Parathyroid adenoma (tissue), 2 donors: ENCODE measurements around the gene SMOC1.

ENCODE experiments used
- H2AFZ ChIP-seq: fragments of 300-600 bp; sonication (generic); one replicate; pipeline ENCODE4 v1.7.0; 2017; ENCODE audit warnings: antibody characterized with exemption, mild to moderate bottlenecking
- H3K27ac ChIP-seq: fragments of 300-600 bp; sonication (generic); one replicate; pipeline ENCODE4 v1.7.0; 2017
- H3K27me3 ChIP-seq: fragments of 300-600 bp; sonication (generic); one replicate; pipeline ENCODE4 v1.7.0; 2017; ENCODE audit warnings: low read length; ENCODE audit not compliant: control insufficient read depth, insufficient read depth
- H3K36me3 ChIP-seq: fragments of 300-600 bp; sonication (generic); one replicate; pipeline ENCODE4 v1.7.0; 2017; ENCODE audit warnings: low read length; ENCODE audit not compliant: control insufficient read depth, insufficient read depth
- H3K4me1 ChIP-seq: fragments of 300-600 bp; sonication (generic); one replicate; pipeline ENCODE4 v1.7.0; 2017; ENCODE audit warnings: control low read depth
- H3K4me2 ChIP-seq: fragments of 300-600 bp; sonication (generic); one replicate; pipeline ENCODE4 v1.7.0; 2017; ENCODE audit warnings: low read length
- H3K4me3 ChIP-seq: fragments of 300-600 bp; sonication (generic); one replicate; pipeline ENCODE4 v1.7.0; 2017; ENCODE audit warnings: low read depth, low read length
- H3K79me2 ChIP-seq: fragments of 300-600 bp; sonication (generic); one replicate; pipeline ENCODE4 v1.7.0; 2017; ENCODE audit warnings: control low read depth
- H3K9ac ChIP-seq: fragments of 300-600 bp; sonication (generic); one replicate; pipeline ENCODE4 v1.7.0; 2017; ENCODE audit warnings: mild to moderate bottlenecking
- H3K9me3 ChIP-seq: fragments of 300-600 bp; sonication (generic); one replicate; pipeline ENCODE4 v1.7.0; 2017; ENCODE audit warnings: low read length; ENCODE audit not compliant: control insufficient read depth
- TF ChIP-seq, protein P1 (sequence below): fragments of 300-600 bp; sonication (generic); IDR thresholded peaks from one replicate; pipeline ENCODE4 v1.7.0; 2017; ENCODE audit warnings: antibody characterized with exemption, mild to moderate bottlenecking
- donor health status: primary hyperparathyroidism.

SMOC1 gene

GRCh38 chr14:70049605-70050004, 170.4 kb downstream of the SMOC1 start:
- no peak overlapping the region for H3K4me2 ChIP-seq
- H3K27ac ChIP-seq: no peak overlapping the region
- no peaks in the 10 kb centered on the region for H3K4me1 ChIP-seq
- H3K9ac ChIP-seq: no peak overlapping the region
- TF ChIP-seq, protein P1, sequence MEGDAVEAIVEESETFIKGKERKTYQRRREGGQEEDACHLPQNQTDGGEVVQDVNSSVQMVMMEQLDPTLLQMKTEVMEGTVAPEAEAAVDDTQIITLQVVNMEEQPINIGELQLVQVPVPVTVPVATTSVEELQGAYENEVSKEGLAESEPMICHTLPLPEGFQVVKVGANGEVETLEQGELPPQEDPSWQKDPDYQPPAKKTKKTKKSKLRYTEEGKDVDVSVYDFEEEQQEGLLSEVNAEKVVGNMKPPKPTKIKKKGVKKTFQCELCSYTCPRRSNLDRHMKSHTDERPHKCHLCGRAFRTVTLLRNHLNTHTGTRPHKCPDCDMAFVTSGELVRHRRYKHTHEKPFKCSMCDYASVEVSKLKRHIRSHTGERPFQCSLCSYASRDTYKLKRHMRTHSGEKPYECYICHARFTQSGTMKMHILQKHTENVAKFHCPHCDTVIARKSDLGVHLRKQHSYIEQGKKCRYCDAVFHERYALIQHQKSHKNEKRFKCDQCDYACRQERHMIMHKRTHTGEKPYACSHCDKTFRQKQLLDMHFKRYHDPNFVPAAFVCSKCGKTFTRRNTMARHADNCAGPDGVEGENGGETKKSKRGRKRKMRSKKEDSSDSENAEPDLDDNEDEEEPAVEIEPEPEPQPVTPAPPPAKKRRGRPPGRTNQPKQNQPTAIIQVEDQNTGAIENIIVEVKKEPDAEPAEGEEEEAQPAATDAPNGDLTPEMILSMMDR: no peak
- no peaks in the 10 kb centered on the region for H3K79me2 ChIP-seq
- no peak overlapping the region for H2AFZ ChIP-seq
- no peaks in the 10 kb centered on the region for H3K27me3 ChIP-seq
- H3K36me3 ChIP-seq: no peaks in the 10 kb centered on the region
- H3K4me3 ChIP-seq: no peak overlapping the region
- H3K9me3 ChIP-seq: no peaks in the 10 kb centered on the region

GRCh38 chr14:70050136-70050535, 170.9 kb downstream of the SMOC1 start:
- Histone ChIP-seq H3K36me3 (no peaks in the 10 kb centered on the region), H3K4me1 (no peaks in the 10 kb centered on the region), H3K9me3 (no peaks in the 10 kb centered on the region), H3K27me3 (no peaks in the 10 kb centered on the region), H3K4me2 (no peak overlapping the region), H3K27ac (no peak overlapping the region), H3K79me2 (no peaks in the 10 kb centered on the region), H2AFZ (no peak overlapping the region), H3K9ac (no peak overlapping the region), H3K4me3 (no peak overlapping the region)
- TF ChIP-seq, protein P1: no peak

GRCh38 chr14:70052990-70053389, 173.8 kb downstream of the SMOC1 start:
- Histone ChIP-seq H3K27me3 (no peaks in the 10 kb centered on the region), H3K4me1 (no peaks in the 10 kb centered on the region), H3K4me2 (no peak overlapping the region), H3K9ac (no peak overlapping the region), H2AFZ (no peak overlapping the region), H3K79me2 (no peaks in the 10 kb centered on the region), H3K4me3 (no peak overlapping the region), H3K27ac (no peak overlapping the region), H3K36me3 (no peaks in the 10 kb centered on the region), H3K9me3 (no peaks in the 10 kb centered on the region)
- TF ChIP-seq, protein P1: no peak

DNA sequence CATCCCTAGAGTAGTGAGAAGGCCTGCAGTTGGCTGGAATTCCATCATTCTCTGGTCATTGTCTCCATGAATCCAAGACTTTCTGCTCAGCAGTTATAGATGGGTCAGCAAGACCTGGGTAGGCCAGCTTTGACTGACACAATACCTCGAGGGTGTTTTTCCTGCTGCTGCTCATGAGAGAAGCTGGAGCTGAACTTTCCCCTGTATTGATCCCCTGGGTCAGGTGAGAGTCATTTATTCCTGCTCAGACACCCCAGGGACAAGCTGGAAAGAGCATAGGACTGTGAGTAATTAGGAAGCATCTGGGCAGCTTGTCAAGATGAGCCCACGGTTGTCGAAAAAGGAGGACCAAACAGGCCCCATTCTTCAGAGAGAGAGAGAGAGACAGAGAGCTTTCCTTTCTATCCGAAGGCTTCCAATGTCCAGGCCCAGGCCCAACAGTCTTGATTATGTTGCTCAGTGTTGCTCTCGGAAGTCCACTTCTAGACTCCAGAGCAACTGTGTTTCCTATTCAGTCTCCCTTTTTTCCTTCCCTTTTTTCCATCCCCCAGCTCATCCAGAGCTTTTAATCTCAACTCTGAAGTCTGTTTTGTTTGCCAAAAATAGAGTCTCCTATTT, 178.4 kb downstream of the SMOC1 start:
- Histone ChIP-seq H3K27ac (no peak overlapping the region), H3K36me3 (no peaks in the 10 kb centered on the region), H3K79me2 (no peaks in the 10 kb centered on the region), H3K4me1 (no peaks in the 10 kb centered on the region), H3K9ac (no peak overlapping the region), H3K27me3 (no peaks in the 10 kb centered on the region), H3K4me2 (no peak overlapping the region), H3K9me3 (no peaks in the 10 kb centered on the region), H2AFZ (no peak overlapping the region), H3K4me3 (no peak overlapping the region)
- TF ChIP-seq, protein P1: no peak

DNA sequence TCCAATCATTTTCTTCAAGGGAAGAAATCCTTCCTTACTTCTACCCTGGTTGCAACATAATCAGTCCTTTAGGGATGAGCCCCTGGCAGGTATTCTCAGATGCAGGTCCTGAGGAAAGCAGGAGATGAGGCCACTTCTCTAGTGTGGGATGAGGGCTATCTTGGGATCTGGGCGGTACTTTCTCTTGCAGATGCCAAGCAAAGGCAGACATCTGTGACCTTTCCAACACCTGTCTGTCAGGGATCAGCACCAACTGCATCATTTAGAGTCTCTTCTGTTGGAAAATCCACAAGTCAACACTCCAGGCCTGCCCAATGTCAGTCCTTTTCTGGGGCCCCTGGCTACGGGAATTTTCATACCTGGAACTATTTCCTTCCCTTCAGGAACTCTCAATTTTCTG, 180.3 kb downstream of the SMOC1 start:
- Histone ChIP-seq H2AFZ (no peak overlapping the region), H3K79me2 (no peaks in the 10 kb centered on the region), H3K27me3 (no peaks in the 10 kb centered on the region), H3K4me3 (no peak overlapping the region), H3K4me1 (no peaks in the 10 kb centered on the region), H3K9ac (no peak overlapping the region), H3K27ac (no peak overlapping the region), H3K4me2 (no peak overlapping the region), H3K9me3 (no peaks in the 10 kb centered on the region), H3K36me3 (no peaks in the 10 kb centered on the region)
- TF ChIP-seq, protein P1: no peak
